Aorta (tissue), 5 donors: ENCODE results near the gene ADSS2. TPM values are rescaled to one million over a fixed set of nuclear protein-coding genes. Genes with fewer than 3 reads are reported as not detected.
A peak's percentile ranks its signal among the peaks of the same experiment; 100 is the strongest.
"Not testable (repeated sequence)": the region's sequence is repeated elsewhere in the genome, so short reads cannot be mapped to it uniquely, and the experiment has no call there.

ENCODE experiments used
- ATAC-seq: fragments of 200-7000 bp; cut with Tn5 transposase; one replicate; pipeline ENCODE4 v1.9.1; 2022; ENCODE audit warnings: moderate library complexity; ENCODE audit not compliant: low FRiP score
- DNase-seq, 2 donors: peaks; one replicate each; pipeline ENCODE4 v3.0.0-alpha.2; 2020
- H3K27ac ChIP-seq, 2 donors: one replicate each; pipeline ENCODE4 v1.5.1; 2013; ENCODE audit warnings: low read length in 2 of 2, mild to moderate bottlenecking in 2 of 2, moderate library complexity in 2 of 2, control low read depth in 1 of 2, inconsistent platforms in 1 of 2, low read depth in 1 of 2
- H3K27me3 ChIP-seq, 2 donors: one replicate each; pipeline ENCODE4 v1.6.1; 2013; ENCODE audit warnings: control low read depth in 1 of 2, low read length in 1 of 2, mild to moderate bottlenecking in 1 of 2, moderate library complexity in 1 of 2; ENCODE audit not compliant: insufficient read depth in 2 of 2, control insufficient read depth in 1 of 2
- H3K36me3 ChIP-seq, 2 donors: one replicate each; pipeline ENCODE4 v1.6.1; 2013; ENCODE audit warnings: control low read depth in 1 of 2, low read length in 1 of 2, mild to moderate bottlenecking in 1 of 2; ENCODE audit not compliant: insufficient read depth in 2 of 2, control insufficient read depth in 1 of 2
- H3K4me1 ChIP-seq, 2 donors: one replicate each; pipeline ENCODE4 v1.6.1; 2013; ENCODE audit warnings: low read length in 2 of 2, control low read depth in 1 of 2, mild to moderate bottlenecking in 1 of 2, moderate library complexity in 1 of 2; ENCODE audit not compliant: insufficient read depth in 2 of 2, control insufficient read depth in 1 of 2
- H3K4me3 ChIP-seq, 2 donors: one replicate each; pipeline ENCODE4 v1.5.1; 2013; ENCODE audit warnings: low read length in 2 of 2, control low read depth in 1 of 2, mild to moderate bottlenecking in 1 of 2
- H3K9me3 ChIP-seq: one replicate; pipeline ENCODE4 v1.6.1; 2013; ENCODE audit warnings: mild to moderate bottlenecking, low read length; ENCODE audit not compliant: control insufficient read depth
- WGBS, 2 donors: extraction: QIAGEN DNeasy Blood & Tissue Kit; methylation state at CpG; one replicate each; pipeline ENCODE4 v1.1.7; 2013; 5-methylcytosine and 5-hydroxymethylcytosine counted together
- intact Hi-C, 2 donors: fragments of 100-400 bp; cut with DNase I; formaldehyde crosslinking; loops; one replicate each; pipeline versions ENCODE4 v1.14.2 to v1.15.0; 2022
- long read RNA-seq, 2 donors: library from polyadenylated mRNA; unstranded; transcript quantifications; one replicate each; pipeline ENCODE4 v2.0.0, GENCODE V29; 2020 to 2021
- polyA plus RNA-seq, 2 donors: library from polyadenylated mRNA; stranded (reverse); fragments of 200-250 nt; gene quantifications; one replicate each; pipeline ENCODE4 v1.2.3, GENCODE V29; 2013
- total RNA-seq, 2 donors: library from RNA; stranded (reverse); fragmentation: NEBNext Ultra II Directional; extraction: Animal tissue kit (Norgen Biotek cat#: 25700); gene quantifications; one replicate each; pipeline ENCODE4 v1.2.1, GENCODE V29; 2021
- donor health status: healthy with polysubstance abuse.
- donor health status: Bipolar disorder and iron deficiency.
- donor health status: DM: no; HTN: no; CAD: no.
- donor health status: DM: no; HTN: no; CAD: no.
- donor health status: DM: yes; HTN: yes; CAD: no.

ADSS2 gene
- total RNA-seq = 10 to 100 TPM; 34.4 to 44.2 TPM
- 10 to 100 TPM; 22.7 to 32.6 TPM for polyA plus RNA-seq
- long read RNA-seq, donor 1, transcript ADSS-201 (13 exons, 2,780 nt) = major isoform, 87 of 103 reads
- long read RNA-seq, donor 1, partial matches to known transcripts = 6 of 103 reads
- long read RNA-seq, donor 1, other reads (novel, unspliced or antisense) = 10 of 103 reads
- long read RNA-seq, donor 2, transcript ADSS-201 (13 exons, 2,780 nt) = major isoform, 17 of 22 reads
- long read RNA-seq, donor 2, partial matches to known transcripts = 1 of 22 reads
- long read RNA-seq, donor 2, other reads (novel, unspliced or antisense) = 4 of 22 reads

GRCh38 chr1:244451539-244451950 lies at the start of gene ADSS2:
ADSS2 (minus strand) TSS chr1:244451909; CDS start chr1:244451817, 92 bp downstream.
- H3K36me3 ChIP-seq = peaks cover 0 to 1% of the 10 kb centered on the region in 2 donors
- no peaks in the 10 kb centered on the region for H3K9me3 ChIP-seq
- H3K27me3 ChIP-seq = no peaks in the 10 kb centered on the region
- intact Hi-C loops = loop anchor here (5.0 to 10.0 kb wide), 4 partner anchors 124 to 413 kb away; partner anchors contain the start of genes DESI2 (in 1 of the 2) and HNRNPU (in 1 of the 2)
- peak within 1 kb of the TSS; percentile 85 to 93 for H3K27ac ChIP-seq
- no peak for ATAC-seq
- peak within 1 kb of the TSS; percentile 61 to 94 for H3K4me3 ChIP-seq
- peaks cover 5% of the 10 kb centered on the region in 2 donors for H3K4me1 ChIP-seq
- DNase-seq = no peak
- WGBS, 2 donors = 0% methylated on average over 39 to 45 of the region's 45 CpGs

- H3K9me3 ChIP-seq, H3K4me1 ChIP-seq, H3K4me3 ChIP-seq, ATAC-seq, DNase-seq, intact Hi-C loops, H3K27ac ChIP-seq, H3K27me3 ChIP-seq, H3K36me3 ChIP-seq: not testable (repeated sequence)
- WGBS, 2 donors = 89 to 91% methylated on average over 4 of the region's 4 CpGs
These were observed 48.8 kb upstream of the ADSS2 start for GRCh38 chr1:244500515-244500914.

- H3K9me3 ChIP-seq, intact Hi-C loops, H3K36me3 ChIP-seq, H3K4me1 ChIP-seq, ATAC-seq, H3K4me3 ChIP-seq, H3K27me3 ChIP-seq, DNase-seq, H3K27ac ChIP-seq: not testable (repeated sequence)
- WGBS, 2 donors = 94 to 95% methylated on average over 2 of the region's 2 CpGs
These were observed 47.8 kb upstream of the ADSS2 start for GRCh38 chr1:244499484-244499883.

GRCh38 chr1:244497805-244498204 lies 46.1 kb upstream of the ADSS2 start:
- Histone ChIP-seq H3K4me1 (no peaks in the 10 kb centered on the region), H3K36me3 (no peaks in the 10 kb centered on the region), H3K27me3 (no peaks in the 10 kb centered on the region), H3K27ac (no peak overlapping the region), H3K9me3 (no peaks in the 10 kb centered on the region), H3K4me3 (no peak overlapping the region)
- ATAC-seq = no peak
- WGBS, 2 donors = 56 to 61% methylated on average over 1 of the region's 1 CpG
- no peak for DNase-seq
- intact Hi-C loops = no loop called here

GRCh38 chr1:244496186-244496585 lies 44.5 kb upstream of the ADSS2 start:
- ATAC-seq (no peak), DNase-seq (no peak)
- Histone ChIP-seq H3K4me1 (no peaks in the 10 kb centered on the region), H3K4me3 (no peak overlapping the region), H3K9me3 (no peaks in the 10 kb centered on the region), H3K27ac (no peak overlapping the region), H3K27me3 (no peaks in the 10 kb centered on the region), H3K36me3 (no peaks in the 10 kb centered on the region)
- intact Hi-C loops = no loop called here
- 52 to 75% methylated on average over 1 of the region's 1 CpG for WGBS, 2 donors

GRCh38 chr1:244494653-244495052 lies 42.9 kb upstream of the ADSS2 start:
- Histone ChIP-seq H3K27ac (no peak overlapping the region), H3K4me3 (no peak overlapping the region), H3K36me3 (no peaks in the 10 kb centered on the region), H3K4me1 (no peaks in the 10 kb centered on the region), H3K9me3 (no peaks in the 10 kb centered on the region), H3K27me3 (no peaks in the 10 kb centered on the region)
- no peak for DNase-seq
- no peak for ATAC-seq
- intact Hi-C loops = no loop called here
- WGBS, 2 donors = 94 to 95% methylated on average over 2 of the region's 2 CpGs

GRCh38 chr1:244484971-244485370 lies 33.3 kb upstream of the ADSS2 start:
- ATAC-seq, H3K27ac ChIP-seq, H3K36me3 ChIP-seq, intact Hi-C loops, DNase-seq, H3K4me3 ChIP-seq, H3K9me3 ChIP-seq, H3K4me1 ChIP-seq, H3K27me3 ChIP-seq: not testable (repeated sequence)
- 70 to 72% methylated on average over 3 of the region's 3 CpGs for WGBS, 2 donors

GRCh38 chr1:244473059-244473605 lies 21.4 kb upstream of the ADSS2 start:
- Histone ChIP-seq H3K9me3 (no peaks in the 10 kb centered on the region), H3K27me3 (no peaks in the 10 kb centered on the region), H3K27ac (no peak overlapping the region), H3K4me1 (no peaks in the 10 kb centered on the region), H3K36me3 (no peaks in the 10 kb centered on the region), H3K4me3 (no peak overlapping the region)
- no peak for DNase-seq
- intact Hi-C loops = no loop called here
- 87 to 93% methylated on average over 6 of the region's 6 CpGs for WGBS, 2 donors
- no peak for ATAC-seq

- ATAC-seq = no peak
- no peaks in the 10 kb centered on the region for H3K9me3 ChIP-seq
- intact Hi-C loops = no loop called here
- no peak for DNase-seq
- no peaks in the 10 kb centered on the region for H3K4me1 ChIP-seq
- H3K27me3 ChIP-seq = no peaks in the 10 kb centered on the region
- no peak overlapping the region for H3K4me3 ChIP-seq
- H3K27ac ChIP-seq = no peak overlapping the region
- H3K36me3 ChIP-seq = no peaks in the 10 kb centered on the region
- WGBS, 2 donors = 82 to 89% methylated on average over 2 of the region's 2 CpGs
These were observed 15.0 kb upstream of the ADSS2 start for GRCh38 chr1:244466724-244467123.
